GM19035 (cell line): ENCODE data around the gene LEF1.
"Not testable (repeated sequence)": the region's sequence is repeated elsewhere in the genome, so short reads cannot be mapped to it uniquely, and the experiment has no call there.

Source experiments
- ATAC-seq: cut with Tn5 transposase; IDR thresholded peaks from one replicate; pipeline ENCODE4 v1.9.1; 2021; ENCODE audit not compliant: unreplicated experiment

Gene LEF1

GRCh38 chr4:108070775-108071174 lies 98.0 kb downstream of the LEF1 start:
- ATAC-seq: no peak

GRCh38 chr4:108068442-108068841 lies 100.3 kb downstream of the LEF1 start:
- ATAC-seq: no peak

GRCh38 chr4:108060686-108061321 lies 107.9 kb downstream of the LEF1 start:
- ATAC-seq: no peak

GRCh38 chr4:108060164-108060563 lies 108.6 kb downstream of the LEF1 start:
- ATAC-seq: no peak

GRCh38 chr4:108058685-108059440 lies 109.9 kb downstream of the LEF1 start:
- ATAC-seq: no peak

- ATAC-seq: no peak
Observed at GRCh38 chr4:108056418-108056817, 112.3 kb downstream of the LEF1 start.

- ATAC-seq: no peak
Observed at GRCh38 chr4:108055787-108056186, 112.9 kb downstream of the LEF1 start.

- ATAC-seq: no peak
Observed at GRCh38 chr4:108054025-108054638, 114.6 kb downstream of the LEF1 start.

- no peak for ATAC-seq
Observed at GRCh38 chr4:108053251-108053711, 115.5 kb downstream of the LEF1 start.

GRCh38 chr4:108052558-108053120 lies 116.1 kb downstream of the LEF1 start:
- no peak for ATAC-seq

- no peak for ATAC-seq
Observed at GRCh38 chr4:108051343-108051742, 117.4 kb downstream of the LEF1 start.

GRCh38 chr4:108050166-108051111 lies 118.3 kb downstream of the LEF1 start:
- not testable (repeated sequence) for ATAC-seq

- no peak for ATAC-seq
Observed at GRCh38 chr4:108049406-108049805, 119.3 kb downstream of the LEF1 start.

- no peak for ATAC-seq
Observed at GRCh38 chr4:108048997-108049396, 119.7 kb downstream of the LEF1 start.

GRCh38 chr4:108048157-108048556 lies 120.6 kb downstream of the LEF1 start:
- no peak for ATAC-seq

- no peak for ATAC-seq
Observed at GRCh38 chr4:108047199-108047598, 121.5 kb downstream of the LEF1 start.

GRCh38 chr4:108045687-108046024 lies 123.1 kb downstream of the LEF1 start:
- ATAC-seq: no peak

- no peak for ATAC-seq
Observed at GRCh38 chr4:108044951-108045686, 123.6 kb downstream of the LEF1 start.

GRCh38 chr4:108043526-108043925 lies 125.2 kb downstream of the LEF1 start:
- ATAC-seq: no peak

GRCh38 chr4:108042927-108043326 lies 125.8 kb downstream of the LEF1 start:
- ATAC-seq: no peak
